ENCODE data around the gene UCP2. TPM values are rescaled to one million over a fixed set of nuclear protein-coding genes. Genes with fewer than 3 reads are reported as not detected.

UCP2 gene
- total and polyA plus RNA-seq, 4 donors = 44.7 to 207 (median 139) TPM

DNA sequence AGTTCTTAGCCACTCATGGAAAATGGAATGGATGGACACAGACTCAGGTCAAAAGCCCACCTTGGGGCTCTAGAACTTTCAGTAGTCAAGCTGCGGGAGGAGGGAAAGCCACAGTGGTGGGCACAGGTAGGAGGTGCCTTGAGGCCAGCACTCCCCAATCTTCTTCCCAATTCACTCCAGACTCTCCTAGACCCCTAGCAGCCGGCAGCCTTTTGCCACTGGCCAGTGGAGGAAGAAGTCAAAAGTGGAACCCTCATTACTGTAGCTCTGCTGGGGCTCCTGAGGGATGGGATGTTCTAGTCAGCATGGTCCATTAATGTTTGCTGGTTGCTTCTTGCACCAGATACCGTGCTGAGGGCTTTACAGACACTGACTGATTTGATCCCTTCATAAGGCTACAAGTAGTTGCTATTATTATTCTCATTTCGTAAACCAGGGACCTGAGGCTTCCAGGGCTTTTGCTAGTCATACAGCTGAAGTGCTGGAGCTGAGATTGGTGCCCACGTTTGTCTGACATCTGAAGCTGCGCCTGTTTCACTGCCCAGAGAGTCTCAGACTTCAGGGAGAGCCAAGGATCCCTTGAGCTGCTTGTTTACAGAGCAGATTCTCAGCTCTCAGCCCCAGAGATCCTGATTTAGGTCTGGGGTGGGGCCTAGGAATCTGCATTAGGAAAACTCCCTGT, 25.2 kb upstream of the UCP2 start:
- no peak overlapping the region for H3K4me3 ChIP-seq
- WGBS, 2 donors = 88 to 89% methylated on average over 6 of the region's 6 CpGs
- DNase-seq (no peak), ATAC-seq (ENCODE audit: insufficient read depth, low FRiP score) (no peak)
- TF ChIP-seq CTCF (IDR thresholded peaks at IDR 0.05; ENCODE audit: control extremely low read depth, extremely low read depth) = no peak
- no peaks in the 10 kb centered on the region for H3K9me3 ChIP-seq (ENCODE audit: control insufficient read depth in 4 of 4, insufficient read depth in 3 of 4, low read length in 3 of 4)
- no peak overlapping the region for H3K27ac ChIP-seq (ENCODE audit: low read depth in 1 of 2, low read length in 1 of 2)
- H3K4me1 ChIP-seq (ENCODE audit: control insufficient read depth in 5 of 5, insufficient read depth in 5 of 5, low read length in 5 of 5) = no peaks in the 10 kb centered on the region
- H3K36me3 ChIP-seq (ENCODE audit: control insufficient read depth in 4 of 4, insufficient read depth in 4 of 4, low read length in 4 of 4) = peaks cover 6 to 21% (median 8%) of the 10 kb centered on the region in 4 donors
- H3K9ac ChIP-seq (ENCODE audit: insufficient read depth in 1 of 2, low read length in 2 of 2) = no peak overlapping the region
- H3K27me3 ChIP-seq (ENCODE audit: control insufficient read depth in 3 of 3, insufficient read depth in 3 of 3, low read length in 2 of 3) = no peaks in the 10 kb centered on the region

GRCh38 chr11:74006743-74007304, 24.2 kb upstream of the UCP2 start:
- Histone ChIP-seq H3K4me3 (no peak overlapping the region), H3K27ac (ENCODE audit: low read depth in 1 of 2, low read length in 1 of 2) (no peak overlapping the region), H3K4me1 (ENCODE audit: control insufficient read depth in 5 of 5, insufficient read depth in 5 of 5, low read length in 5 of 5) (no peaks in the 10 kb centered on the region), H3K27me3 (ENCODE audit: control insufficient read depth in 3 of 3, insufficient read depth in 3 of 3, low read length in 2 of 3) (no peaks in the 10 kb centered on the region), H3K9me3 (ENCODE audit: control insufficient read depth in 4 of 4, insufficient read depth in 3 of 4, low read length in 3 of 4) (no peaks in the 10 kb centered on the region), H3K9ac (ENCODE audit: insufficient read depth in 1 of 2, low read length in 2 of 2) (no peak overlapping the region), H3K36me3 (ENCODE audit: control insufficient read depth in 4 of 4, insufficient read depth in 4 of 4, low read length in 4 of 4) (peaks cover 8 to 20% (median 12%) of the 10 kb centered on the region in 4 donors)
- ATAC-seq (ENCODE audit: insufficient read depth, low FRiP score) (no peak), DNase-seq (no peak)
- 89 to 92% methylated on average over 7 of the region's 7 CpGs for WGBS, 2 donors
- TF ChIP-seq CTCF (IDR thresholded peaks at IDR 0.05; ENCODE audit: control extremely low read depth, extremely low read depth) = no peak

DNA sequence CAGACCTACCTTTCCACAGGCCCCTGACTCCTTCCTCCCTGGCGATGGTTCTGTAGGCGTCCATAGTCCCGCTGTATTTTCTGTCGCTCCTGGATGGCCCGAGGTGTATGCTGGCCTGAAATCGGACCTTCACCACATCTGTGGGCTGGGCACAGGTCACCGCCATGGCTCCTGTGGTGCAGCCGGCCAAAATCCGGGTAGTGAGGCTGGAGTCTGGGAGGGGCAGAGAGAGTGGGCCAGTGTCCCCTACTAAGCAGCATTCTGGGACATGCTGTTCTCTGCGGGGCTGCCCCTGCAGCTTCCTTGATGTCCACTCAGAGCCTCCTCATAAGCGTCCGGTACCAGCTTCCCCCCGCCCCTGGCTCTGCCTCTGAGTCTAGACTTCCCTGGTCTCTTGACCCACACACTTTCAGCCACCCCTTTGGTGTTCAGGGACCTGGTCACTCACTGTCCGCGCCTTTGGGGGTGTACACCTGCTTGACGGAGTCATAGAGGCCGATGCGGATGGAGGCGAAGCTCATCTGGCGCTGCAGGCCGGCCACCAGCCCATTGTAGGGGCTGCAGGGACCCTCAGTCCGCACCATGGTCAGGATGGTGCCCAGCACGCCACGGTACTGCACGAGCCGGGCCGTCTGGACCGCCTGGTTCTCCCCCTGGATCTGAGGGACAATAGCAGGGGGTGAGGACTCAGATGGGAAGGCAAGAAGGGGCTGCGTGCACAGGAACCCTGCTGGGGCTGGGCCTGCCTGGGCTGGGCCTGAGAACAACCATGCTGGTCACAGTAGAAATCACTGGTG, 23.3 kb upstream of the UCP2 start:
- no peak overlapping the region for H3K9ac ChIP-seq (ENCODE audit: insufficient read depth in 1 of 2, low read length in 2 of 2)
- peaks cover 8 to 17% (median 12%) of the 10 kb centered on the region in 4 donors for H3K36me3 ChIP-seq (ENCODE audit: control insufficient read depth in 4 of 4, insufficient read depth in 4 of 4, low read length in 4 of 4)
- no peaks in the 10 kb centered on the region for H3K27me3 ChIP-seq (ENCODE audit: control insufficient read depth in 3 of 3, insufficient read depth in 3 of 3, low read length in 2 of 3)
- no peak overlapping the region for H3K4me3 ChIP-seq
- DNase-seq (no peak), ATAC-seq (ENCODE audit: insufficient read depth, low FRiP score) (no peak)
- H3K9me3 ChIP-seq (ENCODE audit: control insufficient read depth in 4 of 4, insufficient read depth in 3 of 4, low read length in 3 of 4) = no peaks in the 10 kb centered on the region
- no peak overlapping the region for H3K27ac ChIP-seq (ENCODE audit: low read depth in 1 of 2, low read length in 1 of 2)
- no peak for TF ChIP-seq CTCF (IDR thresholded peaks at IDR 0.05; ENCODE audit: control extremely low read depth, extremely low read depth)
- 96 to 98% methylated on average over 29 of the region's 29 CpGs for WGBS, 2 donors
- no peaks in the 10 kb centered on the region for H3K4me1 ChIP-seq (ENCODE audit: control insufficient read depth in 5 of 5, insufficient read depth in 5 of 5, low read length in 5 of 5)
